GM19467 (cell line): Measurements from ENCODE around the gene C4BPA.

Experiments used
- ATAC-seq: cut with Tn5 transposase; IDR thresholded peaks from one replicate; pipeline ENCODE4 v1.9.1; 2021; ENCODE audit warnings: mild to moderate bottlenecking, moderate library complexity; ENCODE audit not compliant: unreplicated experiment

Gene C4BPA

DNA sequence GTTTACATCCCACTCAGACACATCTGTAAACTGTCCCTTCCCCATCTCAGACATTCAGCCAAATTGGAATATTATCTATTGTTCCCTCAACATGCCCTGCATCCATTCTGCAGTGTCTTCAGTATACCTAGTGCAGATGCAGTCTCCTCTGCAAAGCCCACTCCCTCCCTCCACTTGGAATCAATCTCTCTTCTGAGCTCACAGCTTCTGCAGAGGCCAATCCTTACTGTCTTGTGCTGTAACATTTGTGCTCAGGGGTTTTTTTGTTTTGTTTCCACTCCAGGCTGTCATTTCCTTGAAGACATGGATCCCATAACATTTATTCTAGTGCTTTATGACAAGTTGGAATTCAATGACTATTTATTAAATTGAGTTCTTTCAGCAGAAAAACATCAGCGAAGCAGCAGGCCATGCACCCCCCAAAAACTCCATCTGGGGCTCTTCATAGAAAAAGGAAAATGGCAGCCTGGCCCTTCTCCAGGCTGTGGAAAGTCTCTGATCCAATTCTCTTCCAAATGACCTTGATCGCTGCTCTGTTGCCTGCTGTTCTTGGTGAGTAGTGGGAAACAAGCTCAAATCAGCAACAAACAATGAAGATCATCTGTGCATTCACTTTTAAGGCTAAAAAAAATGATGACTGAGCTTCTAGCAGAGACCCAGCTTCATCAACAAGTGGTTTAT lies 8.7 kb downstream of the C4BPA start:
- no peak for ATAC-seq

GRCh38 chr1:207115269-207115668 lies 11.2 kb downstream of the C4BPA start:
- ATAC-seq: no peak

- no peak for ATAC-seq
These were observed 20.4 kb downstream of the C4BPA start for GRCh38 chr1:207124389-207124788.

DNA sequence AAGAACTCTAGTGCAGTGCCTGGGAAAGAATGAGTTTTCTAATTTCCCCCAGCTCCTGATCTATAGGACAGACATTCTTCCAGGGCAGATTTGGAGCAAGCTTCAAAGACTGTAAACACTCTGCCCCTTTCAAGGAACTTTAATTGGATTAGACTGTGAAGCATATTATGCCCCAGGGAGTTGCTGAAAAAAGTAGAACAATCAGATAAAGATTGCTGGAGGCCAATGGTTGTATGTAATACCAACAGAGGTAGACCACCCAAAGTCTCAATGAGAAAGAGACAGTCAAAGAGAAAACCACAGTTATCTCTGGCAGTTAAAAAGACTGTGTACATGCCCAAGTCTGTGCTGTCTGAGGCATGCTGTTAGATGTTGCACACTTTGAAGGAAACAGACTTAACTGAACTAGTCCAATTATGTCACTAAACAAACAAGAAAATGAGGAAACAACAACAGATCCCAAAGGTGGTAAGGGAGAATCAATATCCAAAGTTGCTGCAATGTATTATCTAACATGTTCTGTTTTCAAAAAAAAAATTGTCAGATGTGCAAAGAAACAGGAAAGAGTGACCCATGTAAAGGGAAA lies 24.4 kb downstream of the C4BPA start:
- ATAC-seq: no peak

GRCh38 chr1:207129053-207129452 lies 25.0 kb downstream of the C4BPA start:
- ATAC-seq: no peak

DNA sequence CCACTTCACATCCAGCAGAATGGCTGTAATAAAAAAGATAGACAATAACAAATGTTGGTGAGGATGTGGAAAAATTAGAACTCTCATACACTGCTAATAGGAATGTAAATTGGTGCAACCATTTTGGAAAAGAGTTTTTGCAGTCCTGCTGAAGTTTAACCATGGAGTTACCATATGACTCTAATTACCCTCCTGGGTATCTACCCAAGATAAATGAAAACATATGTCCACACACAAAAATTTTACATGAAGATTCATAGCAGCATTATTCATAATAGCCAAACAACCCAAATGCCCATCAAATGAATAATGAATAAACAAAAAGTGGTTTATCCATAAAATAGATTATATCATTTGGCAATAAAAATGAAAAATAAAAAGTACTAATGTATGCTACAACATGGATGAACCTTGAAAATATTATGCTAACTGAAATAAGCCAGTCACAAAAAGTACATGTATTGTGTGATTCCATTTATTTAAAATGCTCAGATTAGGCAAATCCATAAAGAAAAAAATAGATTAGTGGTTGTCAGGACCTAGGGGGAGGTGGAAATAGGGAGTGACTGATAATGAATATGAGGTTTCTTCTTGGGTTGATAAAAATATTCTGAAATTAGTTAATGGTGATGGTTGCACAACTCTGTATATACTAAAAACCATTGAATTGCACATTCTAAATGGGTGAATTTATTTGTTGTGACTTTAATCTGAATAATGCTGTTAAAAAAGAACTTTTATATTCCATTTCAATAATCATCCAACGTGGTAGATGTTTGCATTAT lies 26.4 kb downstream of the C4BPA start:
- no peak for ATAC-seq

- ATAC-seq: no peak
These were observed 27.1 kb downstream of the C4BPA start for GRCh38 chr1:207131163-207131562.

GRCh38 chr1:207134581-207134980 lies 30.5 kb downstream of the C4BPA start:
- ATAC-seq: no peak

GRCh38 chr1:207139616-207140015 lies 35.6 kb downstream of the C4BPA start:
- no peak for ATAC-seq

DNA sequence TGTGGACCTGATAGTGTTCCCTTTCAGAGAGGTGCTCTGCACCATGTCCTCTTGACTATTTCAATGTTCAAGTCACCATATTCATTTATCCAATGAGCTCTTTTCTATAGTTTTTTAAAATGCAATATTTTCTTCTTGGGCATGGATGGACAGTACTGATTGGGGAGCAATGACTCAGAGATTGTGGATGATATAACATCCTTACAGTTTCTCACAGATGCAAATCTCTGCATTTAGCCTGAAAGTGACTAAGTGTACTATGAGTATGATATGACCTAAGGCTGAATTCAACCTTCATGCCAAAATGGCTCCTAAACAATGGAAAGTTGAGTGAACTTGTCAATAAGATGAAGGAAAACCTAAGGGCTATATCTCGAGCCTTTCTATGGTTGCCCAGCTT lies 36.5 kb downstream of the C4BPA start:
- ATAC-seq: no peak

DNA sequence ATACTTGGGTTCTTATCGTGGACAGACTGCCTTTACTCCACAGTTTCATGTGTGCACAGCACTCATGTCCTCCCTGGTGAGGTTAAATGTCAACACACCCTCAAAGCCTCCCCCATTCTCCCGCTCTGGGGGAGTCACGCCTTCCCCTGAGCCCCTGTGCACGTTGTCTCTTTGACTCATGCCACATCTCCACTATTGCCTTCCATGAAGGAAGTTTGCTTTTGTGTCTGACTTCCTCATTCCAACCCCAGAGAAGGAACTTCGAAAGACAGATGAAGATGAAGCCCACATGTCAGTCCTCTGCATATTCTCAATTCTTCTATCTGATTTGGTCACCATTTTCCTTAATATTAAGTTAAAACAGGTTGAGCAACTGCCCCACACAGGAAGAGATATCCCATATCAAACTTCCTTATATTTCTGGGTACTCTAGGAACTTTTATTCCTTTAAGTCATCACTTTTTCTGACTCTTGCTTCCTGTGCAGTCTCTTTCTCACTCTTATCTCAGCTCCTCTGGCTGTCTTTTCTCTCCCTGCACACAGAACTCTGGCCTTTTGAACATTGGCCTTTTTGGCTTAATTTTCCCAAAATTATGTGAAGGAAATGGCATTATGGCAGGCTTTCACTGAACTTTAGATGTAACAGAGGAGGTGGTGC lies 41.5 kb downstream of the C4BPA start:
- no peak for ATAC-seq

GRCh38 chr1:207151920-207152319 lies 47.9 kb downstream of the C4BPA start:
- ATAC-seq: no peak

DNA sequence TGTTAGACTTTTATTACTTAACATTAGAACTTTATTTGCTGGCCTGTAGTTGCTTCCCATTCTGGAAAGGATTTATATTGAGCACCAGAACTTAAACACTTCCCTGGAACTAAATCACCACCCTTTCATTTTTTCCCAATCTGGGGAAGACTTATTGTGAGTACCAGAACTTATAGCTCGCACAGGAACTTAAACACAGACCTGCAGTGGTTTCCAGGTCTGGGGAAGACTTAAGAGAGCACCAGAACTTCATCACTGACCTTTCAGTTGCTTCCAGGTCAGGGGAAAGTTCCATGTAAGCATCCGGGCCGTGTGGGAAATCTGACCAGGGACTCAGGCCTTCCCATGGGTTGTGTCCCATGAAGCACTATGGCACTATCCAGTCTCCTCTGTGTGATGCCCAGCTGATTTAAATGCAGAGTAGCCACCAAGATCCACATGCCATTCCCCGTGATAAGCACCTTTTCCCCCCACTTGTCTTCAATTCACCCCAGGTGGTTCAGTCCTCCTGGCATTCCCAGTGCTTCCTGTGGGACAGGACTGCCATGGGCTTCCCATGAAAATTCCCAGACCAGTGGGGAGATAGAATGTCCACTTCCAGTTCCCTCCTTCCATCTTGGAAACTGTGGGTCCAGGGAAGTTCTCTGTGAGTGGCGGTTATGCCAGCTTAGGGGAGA lies 48.9 kb downstream of the C4BPA start:
- no peak for ATAC-seq

- ATAC-seq: no peak
These were observed 51.0 kb downstream of the C4BPA start for GRCh38 chr1:207155028-207155427.

DNA sequence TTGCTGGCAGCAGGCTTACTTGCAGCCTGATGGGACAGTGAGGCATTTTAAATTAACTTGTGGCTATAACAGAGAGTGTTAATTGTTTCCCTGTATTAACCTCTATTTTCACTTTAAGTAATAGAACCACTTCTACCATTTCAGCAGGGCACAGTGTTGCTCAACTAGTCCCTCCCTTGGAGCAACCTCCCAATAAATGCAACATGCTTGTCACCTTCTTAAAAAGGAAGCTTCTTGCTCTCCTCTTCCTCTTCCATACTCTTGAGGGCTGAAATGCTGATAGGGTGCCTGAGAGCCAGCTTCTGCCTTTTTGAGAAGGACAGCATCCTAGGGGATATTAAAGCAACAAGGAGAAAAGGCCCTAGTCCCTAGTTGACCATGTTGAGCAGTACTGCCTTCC lies 52.1 kb downstream of the C4BPA start:
- ATAC-seq: no peak

GRCh38 chr1:207156826-207157225 lies 52.8 kb downstream of the C4BPA start:
- ATAC-seq: no peak

DNA sequence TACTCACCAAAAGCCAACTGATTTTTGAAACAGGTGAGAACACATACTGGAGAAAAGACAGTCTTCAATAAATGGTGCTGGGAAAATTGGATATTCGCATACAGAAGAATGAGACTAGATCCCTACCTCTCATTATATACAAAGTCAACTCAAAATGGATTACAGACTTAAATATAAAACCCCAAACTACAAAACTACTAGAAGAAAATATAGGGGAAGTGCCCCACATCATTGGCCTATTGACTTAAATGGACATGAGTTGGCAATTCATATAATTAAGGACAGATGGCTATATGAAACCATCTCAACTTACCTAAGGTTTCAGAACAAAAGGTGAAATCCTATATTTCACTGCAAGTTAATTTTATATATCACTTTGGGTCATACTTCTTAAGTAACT lies 60.1 kb downstream of the C4BPA start:
- no peak for ATAC-seq

DNA sequence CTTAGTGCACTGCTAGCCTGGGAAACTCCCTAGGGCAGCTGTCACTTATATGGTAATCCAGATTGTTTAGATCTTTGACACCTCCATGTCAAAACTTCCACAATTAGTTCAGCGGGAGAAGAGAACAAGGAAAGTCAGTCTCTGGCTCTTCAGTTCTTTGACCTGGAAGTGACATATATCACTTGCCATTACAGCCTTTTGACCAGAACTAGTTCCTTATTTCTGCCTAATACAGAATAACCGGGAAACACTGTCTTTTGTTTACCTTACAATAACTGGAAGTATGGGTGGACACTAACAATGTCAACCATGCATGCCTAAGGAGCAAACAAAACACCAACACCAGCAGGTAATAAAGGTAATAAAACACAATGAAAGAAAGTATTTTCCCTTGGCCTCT lies 68.3 kb downstream of the C4BPA start:
- no peak for ATAC-seq

DNA sequence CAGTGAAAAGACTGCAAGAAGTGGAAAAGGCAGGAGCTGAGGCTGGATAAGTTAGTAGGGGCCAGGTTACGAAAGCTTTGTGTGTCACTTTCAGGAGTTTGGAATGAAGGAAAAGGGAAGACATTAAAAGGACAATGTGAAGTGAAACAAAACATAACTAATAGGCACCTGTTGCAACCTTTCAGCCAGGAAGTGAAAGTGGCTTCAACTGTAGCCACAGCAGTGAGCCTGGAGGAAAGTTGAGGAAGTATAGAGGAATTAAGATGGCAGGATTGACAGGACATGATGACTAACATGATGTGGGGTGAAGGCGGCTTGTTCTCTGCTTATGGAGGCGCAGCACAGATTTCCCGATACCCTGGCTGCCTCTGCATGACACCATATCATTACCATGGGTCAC lies 68.9 kb downstream of the C4BPA start:
- ATAC-seq: no peak

- no peak for ATAC-seq
These were observed 69.4 kb downstream of the C4BPA start for GRCh38 chr1:207173396-207173795.

DNA sequence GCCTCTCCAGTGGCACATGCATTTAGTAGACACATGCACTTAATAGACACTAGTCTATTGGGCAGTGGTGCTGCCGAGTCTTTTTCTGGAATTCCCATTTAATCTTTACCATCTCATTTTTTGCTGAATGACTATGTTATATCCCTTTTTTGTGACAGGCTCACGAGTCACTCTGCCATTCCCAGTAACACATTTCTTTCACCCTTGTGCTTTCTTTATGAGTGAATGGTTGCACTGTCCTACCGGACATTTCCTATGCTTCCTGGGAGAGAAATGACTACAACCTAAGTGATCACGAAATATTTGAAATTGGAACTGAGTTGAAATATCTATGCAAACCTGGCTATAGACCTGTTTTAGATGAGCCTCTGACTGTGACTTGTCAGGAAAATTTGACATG lies 70.9 kb downstream of the C4BPA start:
- ATAC-seq: no peak
